HEK293 (cell line): ENCODE results near the gene PKDCC.
A peak's percentile ranks its signal among the peaks of the same experiment; 100 is the strongest.

Source experiments
- ATF2 ChIP-seq: fragments of 450-650 bp; formaldehyde crosslinking; IDR thresholded peaks from 2 replicates; pipeline ENCODE4 v1.5.1; 2016; ENCODE audit warnings: missing biosample characterization, missing genetic modification characterization, low read depth
- HOXA7 ChIP-seq: sonication (generic); formaldehyde crosslinking; IDR thresholded peaks from 2 replicates; pipeline ENCODE4 v1.8.1; 2022; ENCODE audit warnings: missing genetic modification reagents, borderline replicate concordance
- SALL2 ChIP-seq: fragments of 450-650 bp; formaldehyde crosslinking; IDR thresholded peaks from 2 replicates; pipeline ENCODE4 v1.5.0; 2017; ENCODE audit warnings: missing biosample characterization, mild to moderate bottlenecking, missing genetic modification characterization, borderline replicate concordance
- TSHZ1 ChIP-seq: fragments of 450-650 bp; formaldehyde crosslinking; IDR thresholded peaks from 2 replicates; pipeline ENCODE4 v1.5.1; 2016; ENCODE audit warnings: missing biosample characterization, missing genetic modification characterization, borderline replicate concordance
- ZBTB11 ChIP-seq: fragments of 450-650 bp; formaldehyde crosslinking; conservative IDR thresholded peaks from 2 replicates; pipeline ENCODE4 v1.5.1; 2016; ENCODE audit warnings: low read depth, missing biosample characterization, missing genetic modification characterization
- ZBTB17 ChIP-seq: fragments of 450-650 bp; formaldehyde crosslinking; IDR thresholded peaks from 2 replicates; pipeline ENCODE4 v1.5.1; 2016; ENCODE audit warnings: missing biosample characterization, missing genetic modification characterization
- ZBTB44 ChIP-seq: fragments of 450-650 bp; IDR thresholded peaks from 2 replicates; pipeline ENCODE4 v1.5.1; 2018; ENCODE audit warnings: missing biosample characterization, mild to moderate bottlenecking, missing genetic modification characterization
- ZFP3 ChIP-seq: fragments of 450-650 bp; formaldehyde crosslinking; IDR thresholded peaks from 2 replicates; pipeline ENCODE4 v1.5.1; 2016; ENCODE audit warnings: low read depth, missing biosample characterization, missing genetic modification characterization
- ZNF112 ChIP-seq: fragments of 450-650 bp; formaldehyde crosslinking; IDR thresholded peaks from 2 replicates; pipeline ENCODE4 v1.5.0; 2017; ENCODE audit warnings: missing biosample characterization, missing genetic modification characterization
- ZNF132 ChIP-seq: fragments of 450-650 bp; formaldehyde crosslinking; IDR thresholded peaks from 2 replicates; pipeline ENCODE4 v1.5.1; 2017; ENCODE audit warnings: missing biosample characterization, missing genetic modification characterization, borderline replicate concordance
- ZNF138 ChIP-seq: fragments of 450-650 bp; formaldehyde crosslinking; IDR thresholded peaks from 2 replicates; pipeline ENCODE4 v1.5.1; 2016; ENCODE audit warnings: missing biosample characterization, missing genetic modification characterization, borderline replicate concordance
- ZNF18 ChIP-seq: fragments of 450-650 bp; formaldehyde crosslinking; IDR thresholded peaks from 2 replicates; pipeline ENCODE4 v1.5.1; 2016; ENCODE audit warnings: missing biosample characterization, missing genetic modification characterization
- ZNF350 ChIP-seq: fragments of 450-650 bp; formaldehyde crosslinking; IDR thresholded peaks from 2 replicates; pipeline ENCODE4 v1.5.0; 2017; ENCODE audit warnings: missing biosample characterization, mild to moderate bottlenecking, missing genetic modification characterization
- ZNF416 ChIP-seq: fragments of 450-650 bp; formaldehyde crosslinking; IDR thresholded peaks from 2 replicates; pipeline ENCODE4 v1.5.1; 2016; ENCODE audit warnings: missing biosample characterization, missing genetic modification characterization
- ZNF433 ChIP-seq: fragments of 450-650 bp; formaldehyde crosslinking; IDR thresholded peaks from 2 replicates; pipeline ENCODE4 v1.5.1; 2016; ENCODE audit warnings: missing biosample characterization, missing genetic modification characterization, low read depth
- ZNF449 ChIP-seq: fragments of 450-650 bp; formaldehyde crosslinking; IDR thresholded peaks from 2 replicates; pipeline ENCODE4 v1.5.1; 2017; ENCODE audit warnings: missing biosample characterization, mild to moderate bottlenecking, missing genetic modification characterization, moderate library complexity
- ZNF621 ChIP-seq: fragments of 450-650 bp; formaldehyde crosslinking; IDR thresholded peaks from 2 replicates; pipeline ENCODE4 v1.5.1; 2017; ENCODE audit warnings: missing biosample characterization, missing genetic modification characterization
- ZNF623 ChIP-seq: fragments of 450-650 bp; formaldehyde crosslinking; IDR thresholded peaks from 2 replicates; pipeline ENCODE4 v1.5.1; 2016; ENCODE audit warnings: missing biosample characterization, missing genetic modification characterization
- ZNF624 ChIP-seq: fragments of 450-650 bp; formaldehyde crosslinking; IDR thresholded peaks from 2 replicates; pipeline ENCODE4 v1.5.1; 2017; ENCODE audit warnings: missing biosample characterization, missing genetic modification characterization
- ZNF639 ChIP-seq: fragments of 450-650 bp; formaldehyde crosslinking; IDR thresholded peaks from 2 replicates; pipeline ENCODE4 v1.5.1; 2016; ENCODE audit warnings: missing biosample characterization, missing genetic modification characterization
- ZNF692 ChIP-seq: fragments of 450-650 bp; formaldehyde crosslinking; IDR thresholded peaks from 2 replicates; pipeline ENCODE4 v1.5.1; 2016; ENCODE audit warnings: missing biosample characterization, missing genetic modification characterization
- ZNF791 ChIP-seq: fragments of 450-650 bp; formaldehyde crosslinking; IDR thresholded peaks from 2 replicates; pipeline ENCODE4 v1.5.1; 2016; ENCODE audit warnings: missing biosample characterization, missing genetic modification characterization

PKDCC gene

GRCh38 chr2:42046819-42047487 lies 868 bp upstream of the PKDCC start (continued):
- TF ChIP-seq ZBTB17 (tag by site-specific recombination), result peak; percentile 55
- no peak for TF ChIP-seq ZNF449 (tag by site-specific recombination)
- no peak for TF ChIP-seq HOXA7 (CRISPR knock-in tag)
- TF ChIP-seq ZNF624 (tag by site-specific recombination), result no peak
- no peak for TF ChIP-seq SALL2
- no peak for TF ChIP-seq ZNF350 (tag by site-specific recombination)
- TF ChIP-seq ZFP3 (tag by site-specific recombination), result no peak
- TF ChIP-seq ZBTB44, result no peak
- no peak for TF ChIP-seq ZNF639 (tag by site-specific recombination)
- no peak for TF ChIP-seq ZNF791 (tag by site-specific recombination)
- no peak for TF ChIP-seq ZNF132 (tag by site-specific recombination)
- no peak for TF ChIP-seq ZNF112 (tag by site-specific recombination)
- 0 out of 2 replicates have a peak, but pooled peaks have one; percentile 32 for TF ChIP-seq ZNF18 (tag by site-specific recombination)
- TF ChIP-seq ZBTB11 (tag by site-specific recombination), result no peak
- TF ChIP-seq ZNF416, result no peak
- TF ChIP-seq ZNF138 (tag by site-specific recombination), result no peak
- TF ChIP-seq ATF2, result peak; percentile 68
- no peak for TF ChIP-seq ZNF621
- TF ChIP-seq ZNF692 (tag by site-specific recombination), result peak; percentile 55
- TF ChIP-seq TSHZ1, result no peak; the same call in 1 of the 2 replicates
- TF ChIP-seq ZNF623, result no peak
- TF ChIP-seq ZNF433 (tag by site-specific recombination), result no peak
